HG03378 (cell line): ENCODE results near the gene LSS.
"Not testable (repeated sequence)": the region's sequence is repeated elsewhere in the genome, so short reads cannot be mapped to it uniquely, and the experiment has no call there.

Experiments
- ATAC-seq: cut with Tn5 transposase; IDR thresholded peaks from one replicate; pipeline ENCODE4 v1.9.1; 2021; ENCODE audit warnings: mild to moderate bottlenecking, moderate library complexity; ENCODE audit not compliant: unreplicated experiment

LSS gene

GRCh38 chr21:46206163-46207005 is 22.2 kb downstream of the LSS start:
- ATAC-seq = no peak

- no peak for ATAC-seq
Observed at GRCh38 chr21:46205766-46206162, 22.8 kb downstream of the LSS start.

GRCh38 chr21:46205166-46205565 is 23.4 kb downstream of the LSS start:
- ATAC-seq = no peak

GRCh38 chr21:46203203-46203600 is 25.4 kb downstream of the LSS start:
- ATAC-seq = no peak

- no peak for ATAC-seq
Observed at GRCh38 chr21:46202592-46203202, 25.9 kb downstream of the LSS start.

- ATAC-seq = not testable (repeated sequence)
Observed at GRCh38 chr21:46200877-46201803, 27.4 kb downstream of the LSS start.

- ATAC-seq = no peak
Observed at GRCh38 chr21:46199436-46200373, 28.9 kb downstream of the LSS start.

- ATAC-seq = no peak
Observed at GRCh38 chr21:46196733-46197132, 31.8 kb downstream of the LSS start.

GRCh38 chr21:46195595-46196195 is 32.9 kb downstream of the LSS start:
- ATAC-seq = no peak

- ATAC-seq = no peak
Observed at GRCh38 chr21:46194374-46195334, 33.9 kb downstream of the LSS start.

GRCh38 chr21:46193829-46194373 is 34.7 kb downstream of the LSS start:
- ATAC-seq = no peak

GRCh38 chr21:46191686-46192575 is 36.6 kb downstream of the LSS start:
- ATAC-seq = no peak

GRCh38 chr21:46191257-46191685 is 37.3 kb downstream of the LSS start:
- no peak for ATAC-seq

- ATAC-seq = no peak
Observed at GRCh38 chr21:46190491-46191131, 38.0 kb downstream of the LSS start.

GRCh38 chr21:46189959-46190490 is 38.5 kb downstream of the LSS start:
- ATAC-seq = no peak

- ATAC-seq = no peak
Observed at GRCh38 chr21:46189213-46189958, 39.2 kb downstream of the LSS start.
